ENCODE measurements around the gene DAZAP2.
"Not testable (repeated sequence)": the region's sequence is repeated elsewhere in the genome, so short reads cannot be mapped to it uniquely, and the experiment has no call there.

GRCh38 chr12:51291603-51292513, 53.2 kb downstream of the DAZAP2 start:
- TF ChIP-seq YY1 (IDR thresholded peaks at IDR 0.05); CTCF (IDR thresholded peaks at IDR 0.05; ENCODE audit: low read depth, low read length, missing input control); MAX (IDR thresholded peaks at IDR 0.05); REST (IDR thresholded peaks at IDR 0.05); ZBTB33 (IDR thresholded peaks at IDR 0.05); RXRA (IDR thresholded peaks at IDR 0.05): not testable (repeated sequence)
